Endothelial cell of umbilical vein (primary cell): ENCODE results near the gene GATA3. TPM values are rescaled to one million over a fixed set of nuclear protein-coding genes. Genes with fewer than 3 reads are reported as not detected.

Source experiments
- BruUV-seq: library from RNA; stranded (reverse); fragments of 400-500 nt; replicated peaks from 2 replicates; lab custom pipeline; 2021; lab: Mats Ljungman, UMichigan
- CTCF ChIA-PET: fragments of 300-600, 350-600 bp; sonication (Branson Sonifier 250); formaldehyde crosslinking; loops from one replicate; lab custom pipeline; 2021; ENCODE audit warnings: antibody characterized with exemption, inconsistent platforms; lab: Charles Lee
- POLR2A ChIA-PET: fragments of 300-600, 350-600 bp; sonication (Branson Sonifier 250); formaldehyde crosslinking; loops from one replicate; lab custom pipeline; 2021; ENCODE audit warnings: antibody characterized with exemption, inconsistent platforms; lab: Charles Lee
- DNase-seq: peaks from one replicate; pipeline ENCODE4 v3.0.0-alpha.2; 2011; ENCODE audit warnings: low read depth, low spot score
- FAIRE-seq: peaks from 2 replicates; lab custom pipeline; 2011; peaks lifted over from hg19 to GRCh38; lab: Jason Lieb, UNC
- H2AFZ ChIP-seq: 2 replicates; pipeline ENCODE4 v1.6.0; 2012; ENCODE audit warnings: low read depth, low read length, control low read depth, inconsistent platforms
- H3K27ac ChIP-seq: 2 replicates; pipeline ENCODE4 v1.5.1; 2011; ENCODE audit warnings: low read depth, mild to moderate bottlenecking, control low read depth, low read length, moderate library complexity; ENCODE audit not compliant: insufficient read depth
- H3K27me3 ChIP-seq, 2 experiments: 2 replicates each; pipeline versions ENCODE4 v1.6.0 to v1.6.1; 2011; ENCODE audit warnings: low read length in 2 of 2, mixed read lengths in 1 of 2; ENCODE audit not compliant: control insufficient read depth in 2 of 2, insufficient read depth in 2 of 2
- H3K36me3 ChIP-seq, 2 experiments: 2 replicates in 1 of 2; 3 replicates in 1 of 2; pipeline ENCODE4 v1.5.1; 2011; ENCODE audit warnings: low read length in 2 of 2, mild to moderate bottlenecking in 1 of 2, moderate library complexity in 1 of 2; ENCODE audit not compliant: control insufficient read depth in 2 of 2, insufficient read depth in 2 of 2; ENCODE audit errors: extremely low read depth in 1 of 2
- H3K4me1 ChIP-seq: 3 replicates; pipeline ENCODE4 v1.5.1; 2011; ENCODE audit warnings: mild to moderate bottlenecking, low read length; ENCODE audit not compliant: control insufficient read depth, insufficient read depth; ENCODE audit errors: extremely low read depth
- H3K4me2 ChIP-seq: 2 replicates; pipeline ENCODE4 v1.6.1; 2011; ENCODE audit warnings: low read length, control low read depth, mixed read lengths; ENCODE audit not compliant: insufficient read depth
- H3K4me3 ChIP-seq, 3 experiments: fragments of 200-600 bp in 1 of 3; sonication (generic), shearing (Covaris generic) in 1 of 3; replicated peaks in 1 of 3; 2 replicates each; pipeline ENCODE4 v1.5.1; 2011 to 2016; ENCODE audit warnings: control low read depth in 3 of 3, low read length in 3 of 3, mild to moderate bottlenecking in 2 of 3, inconsistent platforms in 1 of 3, low read depth in 1 of 3, moderate library complexity in 1 of 3; ENCODE audit not compliant: insufficient read depth in 1 of 3
- H3K79me2 ChIP-seq: 2 replicates; pipeline ENCODE4 v1.6.0; 2012; ENCODE audit warnings: low read length, inconsistent platforms; ENCODE audit not compliant: control insufficient read depth, insufficient read depth
- H3K9ac ChIP-seq: replicated peaks from 2 replicates; pipeline ENCODE3; 2011; ENCODE audit warnings: low read length, control low read depth; ENCODE audit not compliant: insufficient read depth; ENCODE audit errors: extremely low read depth
- H3K9me1 ChIP-seq: replicated peaks from 3 replicates; pipeline ENCODE4 v1.6.0; 2011; ENCODE audit warnings: mild to moderate bottlenecking, low read length; ENCODE audit not compliant: control insufficient read depth, insufficient read depth; ENCODE audit errors: extremely low read depth
- H3K9me3 ChIP-seq: replicated peaks from 2 replicates; pipeline ENCODE4 v1.5.1; 2012; ENCODE audit warnings: low read length, inconsistent platforms; ENCODE audit not compliant: control insufficient read depth, insufficient read depth
- H4K20me1 ChIP-seq: replicated peaks from 2 replicates; pipeline ENCODE3; 2011; ENCODE audit warnings: mild to moderate bottlenecking, low read length; ENCODE audit not compliant: control insufficient read depth, insufficient read depth; ENCODE audit errors: extremely low read depth
- EZH2 ChIP-seq: IDR thresholded peaks from 2 replicates; pipeline ENCODE4 v1.6.1; 2012; ENCODE audit warnings: borderline replicate concordance, low read depth, mild to moderate bottlenecking, moderate library complexity, low read length, inconsistent platforms; ENCODE audit not compliant: severe bottlenecking
- FOS ChIP-seq: IDR thresholded peaks from 2 replicates; pipeline ENCODE4 v1.6.1; 2011; ENCODE audit warnings: mild to moderate bottlenecking, low read length, moderate library complexity, borderline replicate concordance; ENCODE audit not compliant: insufficient read depth
- GATA2 ChIP-seq: IDR thresholded peaks from 2 replicates; pipeline ENCODE4 v1.7.0; 2011; ENCODE audit warnings: low read depth, mild to moderate bottlenecking, moderate library complexity, mixed read lengths, low read length; ENCODE audit not compliant: insufficient read length, insufficient read depth
- JUN ChIP-seq: IDR thresholded peaks from 2 replicates; pipeline ENCODE4 v1.6.1; 2011; ENCODE audit warnings: borderline replicate concordance, low read depth; ENCODE audit not compliant: insufficient read length, insufficient read depth
- MYC ChIP-seq: IDR thresholded peaks from one replicate; pipeline ENCODE4 v1.6.1; 2011; ENCODE audit warnings: mild to moderate bottlenecking, low read depth, low read length
- POLR2A ChIP-seq: IDR thresholded peaks from 2 replicates; pipeline ENCODE4 v1.6.1; 2012; ENCODE audit warnings: low read depth, mild to moderate bottlenecking, control low read depth, low read length
- POLR2AphosphoS5 ChIP-seq: IDR thresholded peaks from 2 replicates; pipeline ENCODE4 v1.6.1; 2012; ENCODE audit warnings: low read depth, mild to moderate bottlenecking, control low read depth, low read length, moderate library complexity; ENCODE audit not compliant: insufficient read depth
- dilution Hi-C: fragments of 300-500 bp; cut with MboI; formaldehyde crosslinking; loops from one replicate; pipeline ENCODE4 v1.15.0; 2019; ENCODE audit warnings: low sequenced_read_pairs; ENCODE audit not compliant: extremely low pct_ligation_motif_present
- intact Hi-C: fragments of 100-400 bp; cut with micrococcal nuclease; formaldehyde crosslinking; loops from one replicate; pipeline ENCODE4 v1.10.0; 2022
- polyA plus RNA-seq, 4 experiments: library from polyadenylated mRNA; depleted of rRNA in 3 of 4; stranded (reverse) in 3 of 4; unstranded in 1 of 4; fragments of >200 nt; gene quantifications; 2 replicates each; pipeline versions ENCODE4 v1.2.1 to v1.2.3, GENCODE V29; 2011 to 2012; ENCODE audit warnings: missing spikeins in 1 of 4
- total RNA-seq: library from RNA; stranded (reverse); gene quantifications from 2 replicates; pipeline ENCODE4 v1.2.3, GENCODE V29; 2021
- TF ChIP-seq, protein P1 (sequence below): IDR thresholded peaks from 2 replicates; pipeline ENCODE4 v1.6.1; 2011; ENCODE audit not compliant: insufficient read depth, insufficient read length
- TF ChIP-seq, protein P2 (sequence below), 2 donors: IDR thresholded peaks; 1 replicate in 1 of 2; 2 replicates in 1 of 2; pipeline ENCODE4 v1.5.1; 2011; ENCODE audit warnings: low read length in 2 of 2, mild to moderate bottlenecking in 2 of 2, moderate library complexity in 2 of 2, control low read depth in 1 of 2, inconsistent platforms in 1 of 2, low read depth in 1 of 2; ENCODE audit not compliant: insufficient read depth in 1 of 2; ENCODE audit errors: extremely low read depth in 1 of 2

Gene GATA3
- total and polyA plus RNA-seq, 2 donors (not counting 3 experiments of a cell fraction or from before 2014, with no cell fraction given): 9.3 to 33.0 TPM

DNA sequence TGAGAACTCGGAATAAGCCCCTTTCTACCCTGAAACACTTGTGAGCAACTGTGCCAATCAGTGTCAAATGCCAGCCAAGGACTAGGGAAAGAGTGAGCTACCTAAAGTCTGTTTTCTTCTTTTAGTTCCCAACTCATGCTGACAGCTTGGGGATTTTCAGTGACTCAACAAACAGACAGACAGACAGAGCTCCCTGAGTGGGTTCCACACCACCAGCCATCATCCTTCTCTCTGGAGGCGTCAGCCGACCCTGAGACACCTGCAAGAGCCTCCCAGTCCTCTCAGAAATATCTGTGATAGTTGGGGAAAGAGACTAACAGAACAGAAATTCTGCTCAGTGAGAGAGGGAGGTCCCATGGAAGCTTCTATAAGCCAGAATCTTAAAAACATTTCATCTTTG lies 49.5 kb downstream of the GATA3 start:
- DNase-seq (no peak), FAIRE-seq (no peak)
- intact Hi-C loops: no loop called here
- Histone ChIP-seq H3K27me3 (peaks cover 2% of the 10 kb centered on the region in 2 experiments), H3K79me2 (no peaks in the 10 kb centered on the region), H3K36me3 (no peaks in the 10 kb centered on the region), H3K4me1 (no peaks in the 10 kb centered on the region), H4K20me1 (no peaks in the 10 kb centered on the region), H3K4me2 (no peak overlapping the region), H3K9me3 (no peaks in the 10 kb centered on the region), H3K9ac (no peak overlapping the region), H2AFZ (no peak overlapping the region), H3K9me1 (no peaks in the 10 kb centered on the region), H3K4me3 (no peak overlapping the region), H3K27ac (no peak overlapping the region)
- TF ChIP-seq POLR2AphosphoS5 (no peak), MYC (no peak), FOS (no peak), POLR2A (no peak), EZH2 (no peak), GATA2 (no peak), JUN (no peak)
- TF ChIP-seq, protein P1, sequence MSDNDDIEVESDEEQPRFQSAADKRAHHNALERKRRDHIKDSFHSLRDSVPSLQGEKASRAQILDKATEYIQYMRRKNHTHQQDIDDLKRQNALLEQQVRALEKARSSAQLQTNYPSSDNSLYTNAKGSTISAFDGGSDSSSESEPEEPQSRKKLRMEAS: no peak
- TF ChIP-seq, protein P2, sequence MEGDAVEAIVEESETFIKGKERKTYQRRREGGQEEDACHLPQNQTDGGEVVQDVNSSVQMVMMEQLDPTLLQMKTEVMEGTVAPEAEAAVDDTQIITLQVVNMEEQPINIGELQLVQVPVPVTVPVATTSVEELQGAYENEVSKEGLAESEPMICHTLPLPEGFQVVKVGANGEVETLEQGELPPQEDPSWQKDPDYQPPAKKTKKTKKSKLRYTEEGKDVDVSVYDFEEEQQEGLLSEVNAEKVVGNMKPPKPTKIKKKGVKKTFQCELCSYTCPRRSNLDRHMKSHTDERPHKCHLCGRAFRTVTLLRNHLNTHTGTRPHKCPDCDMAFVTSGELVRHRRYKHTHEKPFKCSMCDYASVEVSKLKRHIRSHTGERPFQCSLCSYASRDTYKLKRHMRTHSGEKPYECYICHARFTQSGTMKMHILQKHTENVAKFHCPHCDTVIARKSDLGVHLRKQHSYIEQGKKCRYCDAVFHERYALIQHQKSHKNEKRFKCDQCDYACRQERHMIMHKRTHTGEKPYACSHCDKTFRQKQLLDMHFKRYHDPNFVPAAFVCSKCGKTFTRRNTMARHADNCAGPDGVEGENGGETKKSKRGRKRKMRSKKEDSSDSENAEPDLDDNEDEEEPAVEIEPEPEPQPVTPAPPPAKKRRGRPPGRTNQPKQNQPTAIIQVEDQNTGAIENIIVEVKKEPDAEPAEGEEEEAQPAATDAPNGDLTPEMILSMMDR (IDR thresholded peaks at IDR 0.05; ENCODE audit: extremely low read depth in 1 of 2, insufficient read depth in 1 of 2, low read depth in 1 of 2, low read length in 2 of 2): no peak
- dilution Hi-C loops: no loop called here
- BruUV-seq: no TSS peak
- CTCF ChIA-PET: interaction anchor here (0.7 to 1.3 kb wide), 2 partner anchors 27 to 81 kb away, joined by 3 read pairs; no protein-coding TSS in a partner anchor
- POLR2A ChIA-PET: interaction anchor here (0.7 kb wide), 1 partner anchor 1242 kb away, joined by 4 read pairs; no protein-coding TSS in a partner anchor
